Jurkat, Clone E6-1 (cell line): ENCODE results near the gene PRADC1.

ENCODE experiments used
- DNase-seq: peaks from one replicate; pipeline ENCODE4 v3.0.0-alpha.2; 2011; ENCODE audit warnings: low read depth, low spot score
- H3K4me3 ChIP-seq: 2 replicates; pipeline ENCODE4 v1.5.1; 2011; ENCODE audit warnings: mild to moderate bottlenecking, low read length, control low read depth, moderate library complexity

Gene PRADC1

DNA sequence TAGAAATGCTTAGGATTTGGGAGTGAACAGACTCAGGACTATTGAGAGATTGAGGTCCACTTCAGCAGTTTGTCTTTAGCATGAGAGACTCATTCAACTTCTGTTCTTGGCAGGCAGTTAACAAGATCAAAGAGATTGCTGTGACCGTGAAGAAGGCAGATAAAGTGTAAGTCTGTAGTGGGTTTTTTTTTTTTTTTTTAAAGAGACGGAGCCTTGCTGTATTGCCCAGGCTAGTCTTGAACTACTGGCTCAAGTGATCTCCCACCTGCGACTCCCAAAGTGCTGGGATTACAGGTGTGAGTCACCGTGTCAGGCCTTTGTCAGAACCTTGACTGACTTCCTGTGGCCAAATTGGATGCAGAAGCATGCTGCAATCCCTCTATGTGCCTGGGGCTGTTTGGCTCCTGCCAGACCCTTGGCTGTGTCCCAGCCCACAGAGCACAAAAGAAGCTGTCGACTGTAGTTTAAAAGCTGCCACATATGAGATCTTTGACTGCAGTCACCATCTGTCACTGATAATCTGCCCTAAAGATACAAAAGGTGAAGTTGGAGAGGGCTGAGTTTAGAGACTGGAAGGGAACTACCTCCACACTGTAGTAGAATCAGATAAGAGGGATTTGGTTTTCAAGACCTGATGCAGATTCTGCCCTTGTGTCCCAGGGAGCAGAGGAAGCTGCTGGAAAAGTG is 11.0 kb upstream of the PRADC1 start:
- peak; percentile 29 for DNase-seq

GRCh38 chr2:73239776-73240175 is 6.7 kb upstream of the PRADC1 start:
- no peak for DNase-seq
- no peak overlapping the region for H3K4me3 ChIP-seq

More for the DNA sequence above, 11.0 kb upstream of the PRADC1 start:
- H3K4me3 ChIP-seq: no peak overlapping the region

DNA sequence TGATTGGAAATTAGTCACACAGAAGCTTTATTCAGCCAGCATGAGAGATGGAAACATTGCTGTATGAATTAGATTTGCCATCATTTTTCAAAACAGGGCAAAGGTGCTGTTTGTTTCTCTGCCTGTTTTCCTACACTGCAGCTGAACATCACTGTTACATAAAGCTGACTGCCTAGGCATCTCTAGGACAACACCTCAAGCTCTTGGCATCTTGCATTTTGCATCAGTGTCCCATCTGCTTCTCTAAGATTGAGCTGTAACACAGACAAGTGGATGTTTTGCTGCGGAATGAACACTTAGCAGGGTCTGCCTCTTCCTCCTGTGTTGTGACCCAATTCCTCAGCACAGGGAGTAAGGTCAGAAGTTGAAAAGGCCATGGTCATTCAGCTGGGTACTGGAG is 5.9 kb upstream of the PRADC1 start:
- DNase-seq: no peak
- H3K4me3 ChIP-seq: no peak overlapping the region

GRCh38 chr2:73238149-73238548 is 5.1 kb upstream of the PRADC1 start:
- H3K4me3 ChIP-seq: no peak overlapping the region
- DNase-seq: no peak

GRCh38 chr2:73237168-73237567 is 4.1 kb upstream of the PRADC1 start:
- DNase-seq: no peak
- no peak overlapping the region for H3K4me3 ChIP-seq

GRCh38 chr2:73235315-73236028 is 2.4 kb upstream of the PRADC1 start:
- H3K4me3 ChIP-seq: peak overlapping the region; percentile 98
- DNase-seq: no peak

GRCh38 chr2:73233932-73234832 is 1.1 kb upstream of the PRADC1 start, which contains the start of gene CCT7:
TSS of gene CCT7 (plus strand) at chr2:73234308. CDS start at chr2:73234379, 71 bp downstream.
- DNase-seq: peak; percentile 91
- H3K4me3 ChIP-seq: peak within 1 kb of the TSS; percentile 98

- no peak for DNase-seq
- peak overlapping the region; percentile 98 for H3K4me3 ChIP-seq
Observed at GRCh38 chr2:73232403-73233153, 461 bp downstream of the PRADC1 start.

- DNase-seq: no peak
- H3K4me3 ChIP-seq: no peak overlapping the region
Observed at GRCh38 chr2:73228631-73229030, 4.4 kb downstream of the PRADC1 start.

GRCh38 chr2:73227086-73227485 is 6.0 kb downstream of the PRADC1 start:
- no peak for DNase-seq
- H3K4me3 ChIP-seq: no peak overlapping the region

GRCh38 chr2:73225513-73226360 is 7.3 kb downstream of the PRADC1 start:
- no peak for DNase-seq
- H3K4me3 ChIP-seq: no peak overlapping the region

DNA sequence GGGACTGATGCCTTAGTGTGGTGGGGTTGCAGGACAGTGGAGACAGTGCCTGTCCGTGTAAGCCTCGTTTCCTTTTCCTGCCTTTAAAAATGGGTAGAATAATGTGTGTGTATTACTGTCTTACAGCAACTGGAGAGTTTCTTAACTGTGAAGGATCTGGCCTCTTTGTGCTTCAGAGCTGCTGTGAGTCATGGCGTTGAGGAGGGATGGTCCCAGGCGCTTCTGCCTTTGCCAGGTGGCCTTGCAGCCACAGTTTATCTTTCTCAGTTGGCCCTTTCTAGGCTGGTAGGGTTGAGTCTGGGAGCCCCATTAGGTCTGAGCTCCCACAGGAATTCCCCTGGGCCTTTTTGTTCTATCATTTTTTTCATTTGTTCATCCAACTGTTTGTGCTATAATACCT is 9.2 kb downstream of the PRADC1 start:
- no peak for DNase-seq
- no peak overlapping the region for H3K4me3 ChIP-seq

- no peak overlapping the region for H3K4me3 ChIP-seq
- no peak for DNase-seq
Observed at GRCh38 chr2:73218298-73218697, 14.7 kb downstream of the PRADC1 start.

DNA sequence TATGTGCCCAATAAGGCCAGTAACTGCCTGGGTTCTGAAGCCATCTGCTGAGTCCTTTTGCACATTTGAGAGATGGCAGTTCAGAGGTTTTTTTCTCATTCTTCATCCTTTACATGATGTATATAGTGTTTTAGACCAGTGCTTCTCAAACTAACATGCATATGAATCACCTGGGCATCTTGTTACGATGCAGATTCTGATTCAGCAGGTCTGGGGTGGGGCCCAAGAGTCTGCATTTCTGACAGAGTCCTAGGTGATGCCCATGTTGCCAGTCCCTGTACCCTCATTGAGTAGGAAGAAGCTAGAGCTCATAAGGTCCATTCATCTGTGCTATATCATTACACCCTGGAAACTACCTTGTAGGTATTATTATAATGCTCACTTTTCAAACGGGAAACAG is 15.2 kb downstream of the PRADC1 start:
- DNase-seq: no peak

DNA sequence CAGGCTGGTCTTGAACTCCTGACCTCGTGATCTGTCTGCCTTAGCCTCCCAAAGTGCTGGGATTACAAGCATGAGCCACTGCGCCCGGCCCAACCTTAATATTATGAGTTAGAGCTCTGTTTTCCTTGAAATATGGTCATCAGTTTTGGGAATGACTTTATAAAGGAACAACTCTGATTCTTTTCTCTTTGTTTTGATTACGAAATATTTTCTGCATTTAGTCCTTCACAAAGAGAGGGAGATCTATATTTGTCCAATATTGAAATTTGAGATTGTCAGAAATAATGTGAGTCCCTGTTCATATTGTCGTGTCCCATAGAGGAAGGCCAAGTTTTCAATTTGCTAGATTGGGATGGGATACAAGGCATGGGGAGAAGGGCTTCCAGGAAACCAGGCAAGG is 15.9 kb downstream of the PRADC1 start:
- no peak overlapping the region for H3K4me3 ChIP-seq

More for the DNA sequence above, 15.2 kb downstream of the PRADC1 start:
- H3K4me3 ChIP-seq: no peak overlapping the region

GRCh38 chr2:73215254-73215653 is 17.8 kb downstream of the PRADC1 start:
- DNase-seq: no peak
- peak overlapping the region; percentile 79 for H3K4me3 ChIP-seq

More for the DNA sequence above, 15.9 kb downstream of the PRADC1 start:
- no peak for DNase-seq

- DNase-seq: peak; percentile 84
- peak within 1 kb of the TSS; percentile 79 for H3K4me3 ChIP-seq
Observed at GRCh38 chr2:73214120-73215035, 18.7 kb downstream of the PRADC1 start, which contains the start of gene SMYD5. TSS of gene SMYD5 (plus strand) at chr2:73214245. CDS start at chr2:73214267, 22 bp downstream.
